DMS 273 treated with DMSO at 0.1 percent for 48 hours (cell line): ENCODE data around the gene PLB1.

Source experiments
- DNase-seq: peaks from one replicate; lab custom pipeline; 2025; lab: John Stamatoyannopoulos, UW

The PLB1 gene

GRCh38 chr2:28613633-28614501 lies 118.0 kb downstream of the PLB1 start:
- no peak for DNase-seq

DNA sequence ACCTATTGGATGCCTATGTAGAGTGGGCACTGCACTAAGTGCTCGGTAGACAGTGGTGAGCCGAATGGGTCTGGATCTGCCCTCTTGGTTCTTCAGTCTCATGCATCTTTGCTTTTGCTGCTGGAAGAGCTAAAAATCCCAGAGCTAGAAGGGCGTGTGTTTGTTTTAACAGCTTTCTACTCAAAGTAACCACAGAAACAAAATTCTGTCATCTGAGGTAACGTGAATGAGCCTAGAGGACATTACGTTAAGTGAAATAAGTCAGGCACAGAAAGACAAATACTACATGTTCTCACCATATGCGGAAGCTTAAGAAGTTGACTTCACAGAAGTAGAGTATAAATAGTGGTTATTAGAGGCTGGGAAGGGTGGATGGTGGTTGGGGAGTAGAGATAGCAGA lies 119.8 kb downstream of the PLB1 start:
- no peak for DNase-seq

DNA sequence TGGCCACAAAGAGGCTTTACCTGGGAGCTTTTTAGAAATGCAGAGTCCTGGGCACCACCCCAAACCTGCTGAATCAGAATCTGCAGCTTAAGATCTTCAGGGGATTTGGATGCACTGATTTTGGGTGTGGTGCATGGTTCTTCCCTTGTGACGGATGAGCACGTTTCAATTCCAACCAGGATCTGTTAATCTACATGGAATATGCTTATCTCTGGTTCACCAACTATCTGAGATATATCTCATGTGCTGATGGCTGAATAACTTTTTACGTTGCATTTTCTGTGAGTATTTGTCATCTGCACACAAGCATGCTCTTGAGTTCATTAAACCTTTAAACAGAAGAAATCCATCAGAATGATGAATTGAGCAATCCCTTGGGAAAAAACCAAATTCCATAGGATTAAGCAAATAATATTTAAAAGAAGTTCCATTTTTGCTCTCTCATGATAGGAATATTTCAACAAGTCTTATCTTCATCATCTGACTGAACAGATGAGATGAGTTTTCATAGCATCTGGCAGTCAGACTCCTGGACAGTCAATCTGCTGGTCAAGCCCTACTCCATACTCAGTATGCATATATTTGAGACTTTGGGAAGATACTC lies 120.6 kb downstream of the PLB1 start:
- no peak for DNase-seq

DNA sequence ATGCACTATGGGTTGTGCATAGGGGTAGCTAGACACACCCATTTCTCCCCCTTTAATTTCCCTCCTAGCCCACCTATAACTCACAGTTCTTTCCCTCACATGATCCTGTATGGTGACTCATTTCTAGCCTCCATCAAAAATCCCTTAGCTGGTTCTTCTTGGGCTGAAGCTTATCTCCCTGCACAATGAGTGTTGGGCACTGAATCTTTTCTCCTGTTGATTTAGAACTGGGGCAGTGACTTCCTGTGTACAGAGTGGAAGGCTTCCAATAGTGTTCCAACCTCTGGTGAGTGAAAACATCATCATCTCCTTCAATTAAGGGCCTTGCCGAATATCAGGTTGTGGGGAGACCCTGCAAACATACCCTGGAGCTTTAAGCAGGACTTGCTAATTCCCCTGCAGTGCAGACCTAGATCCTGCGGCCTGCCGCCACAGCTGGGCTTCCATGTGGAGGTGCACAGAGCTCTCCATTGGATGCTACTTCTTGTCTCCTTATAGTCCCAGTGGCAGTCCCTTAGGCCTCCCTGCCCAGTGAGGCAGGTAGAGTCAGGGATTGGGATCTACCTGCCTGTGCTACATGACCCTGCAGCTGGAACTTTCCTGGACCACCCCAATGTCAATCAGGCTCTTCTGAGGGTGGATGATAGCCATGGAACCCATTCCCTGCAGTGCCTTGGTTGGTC lies 121.8 kb downstream of the PLB1 start:
- no peak for DNase-seq

DNA sequence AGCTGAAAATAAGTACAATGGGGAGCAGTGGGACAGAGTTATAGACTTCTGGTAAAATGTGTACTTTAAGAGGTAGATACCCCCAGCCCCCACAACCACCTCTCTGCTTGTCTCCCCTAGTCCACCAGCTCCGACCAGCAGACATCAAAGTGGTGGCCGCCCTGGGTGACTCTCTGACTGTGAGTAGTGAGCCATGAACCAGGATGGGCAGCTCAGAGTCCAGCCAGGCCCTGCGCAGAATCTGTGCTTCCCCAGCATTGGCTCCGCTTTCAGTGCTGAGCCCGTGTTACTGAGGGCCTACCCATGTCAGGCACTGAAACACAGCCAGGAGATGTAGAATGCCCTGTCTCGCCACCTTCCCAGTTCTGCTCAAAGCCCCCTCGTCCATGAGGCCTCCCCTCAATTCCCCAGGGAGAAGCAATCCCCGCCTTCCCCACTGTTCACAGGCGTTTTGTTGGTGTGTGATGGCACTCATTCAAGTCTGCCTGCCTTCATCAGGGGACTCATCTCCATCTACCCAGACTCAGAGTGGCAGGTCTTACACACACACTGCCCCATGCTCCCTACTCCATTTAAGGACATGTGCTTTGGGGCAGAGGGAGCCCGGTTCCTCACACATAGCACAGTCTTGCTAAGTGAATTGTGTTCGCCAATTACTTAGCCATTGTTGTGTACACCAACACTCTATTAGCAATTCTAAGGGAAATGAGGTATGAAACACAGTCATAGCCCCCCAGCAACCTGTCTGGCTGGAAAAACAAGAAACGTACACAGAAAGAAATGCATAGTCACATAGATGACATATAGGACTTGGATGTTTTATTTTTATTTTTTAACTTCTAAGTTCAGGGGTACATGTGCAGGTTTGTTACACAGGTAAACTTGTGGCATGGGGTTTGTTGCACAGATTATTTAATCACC lies 122.6 kb downstream of the PLB1 start:
- no peak for DNase-seq

DNA sequence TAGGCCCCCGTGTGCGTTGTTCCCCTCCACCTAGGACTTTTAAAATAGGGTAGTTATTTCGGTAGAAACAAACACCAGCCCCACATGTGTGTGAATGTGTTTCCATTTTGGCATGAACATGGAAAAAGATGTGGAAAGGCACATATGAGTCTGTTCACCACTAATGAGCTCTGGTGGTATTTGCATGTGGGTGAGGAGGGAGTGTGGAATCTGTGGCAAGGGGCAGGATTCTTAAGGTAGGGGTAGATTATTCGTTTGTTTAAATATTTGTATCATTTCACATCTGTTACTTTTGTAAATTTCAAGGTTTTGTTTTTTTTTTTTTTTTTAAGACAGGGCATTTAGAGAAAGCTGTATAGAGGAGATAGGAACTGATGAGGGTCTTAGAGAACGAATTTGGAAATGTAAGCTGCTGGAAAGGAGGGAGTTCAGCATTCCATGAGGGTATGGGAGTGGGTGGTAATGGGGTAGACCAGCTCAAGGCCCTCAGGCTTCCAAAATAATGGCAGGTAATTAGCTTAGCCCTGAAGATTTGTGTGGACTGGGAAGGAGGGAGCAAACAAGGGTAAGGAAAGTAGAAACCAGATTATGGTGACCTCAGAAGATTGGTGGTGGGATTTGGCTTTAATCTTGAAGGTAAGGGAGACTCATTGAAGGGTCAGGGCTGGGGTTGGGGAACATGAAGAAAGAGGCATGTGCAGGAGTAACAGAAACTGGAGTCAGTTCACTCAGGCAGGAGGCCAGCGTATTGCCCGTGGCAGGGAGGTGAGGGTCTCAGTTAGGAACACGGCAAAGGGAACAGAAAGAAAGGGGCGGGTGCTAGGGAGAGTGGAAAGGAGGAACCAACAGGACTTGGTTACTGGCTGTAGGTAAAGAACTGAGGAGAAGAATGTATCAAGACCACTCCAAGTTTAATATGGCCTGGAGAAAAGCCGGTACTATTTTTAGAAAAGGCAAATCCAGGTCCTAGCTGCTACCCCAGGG lies 123.6 kb downstream of the PLB1 start:
- DNase-seq, result no peak

DNA sequence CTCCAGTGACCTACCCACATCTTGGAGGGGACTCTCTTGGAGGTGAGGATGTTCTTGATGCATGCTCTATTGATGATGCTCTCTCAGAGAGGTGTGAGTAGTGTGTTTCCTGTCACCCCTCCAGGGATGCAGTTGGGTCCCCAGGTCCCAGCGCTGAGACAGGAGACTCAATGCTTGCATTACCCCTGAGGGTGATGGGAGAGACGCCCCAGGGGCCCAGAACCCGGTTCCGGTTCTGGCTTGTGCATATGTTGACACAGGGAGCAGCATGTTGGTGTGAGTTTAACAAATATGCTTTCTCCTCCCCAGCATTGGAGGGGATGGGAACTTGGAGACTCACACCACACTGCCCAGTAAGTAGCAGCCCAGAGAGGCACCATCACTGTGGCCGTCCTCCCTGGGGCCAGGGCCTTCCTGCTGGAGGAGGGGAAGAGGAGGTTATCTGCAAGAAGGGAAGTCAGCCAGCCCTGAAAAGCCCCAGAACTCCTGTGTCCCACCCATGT lies 124.5 kb downstream of the PLB1 start:
- no peak for DNase-seq

DNA sequence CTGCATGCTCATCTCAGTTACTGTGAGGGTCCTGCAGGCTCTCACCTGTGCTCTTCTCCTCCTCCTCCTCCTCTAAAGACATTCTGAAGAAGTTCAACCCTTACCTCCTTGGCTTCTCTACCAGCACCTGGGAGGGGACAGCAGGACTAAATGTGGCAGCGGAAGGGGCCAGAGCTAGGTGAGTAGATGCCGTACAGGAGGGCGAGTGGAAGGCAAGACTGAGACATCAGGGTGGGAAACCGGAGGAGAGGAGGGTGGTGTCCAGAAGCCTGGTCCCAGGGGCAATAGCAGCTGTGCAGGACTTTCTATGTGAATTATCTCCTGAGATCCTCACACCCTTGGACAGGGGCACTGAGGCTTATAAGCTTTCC lies 124.9 kb downstream of the PLB1 start:
- no peak for DNase-seq

GRCh38 chr2:28621172-28622100 lies 125.6 kb downstream of the PLB1 start:
- DNase-seq, result no peak

DNA sequence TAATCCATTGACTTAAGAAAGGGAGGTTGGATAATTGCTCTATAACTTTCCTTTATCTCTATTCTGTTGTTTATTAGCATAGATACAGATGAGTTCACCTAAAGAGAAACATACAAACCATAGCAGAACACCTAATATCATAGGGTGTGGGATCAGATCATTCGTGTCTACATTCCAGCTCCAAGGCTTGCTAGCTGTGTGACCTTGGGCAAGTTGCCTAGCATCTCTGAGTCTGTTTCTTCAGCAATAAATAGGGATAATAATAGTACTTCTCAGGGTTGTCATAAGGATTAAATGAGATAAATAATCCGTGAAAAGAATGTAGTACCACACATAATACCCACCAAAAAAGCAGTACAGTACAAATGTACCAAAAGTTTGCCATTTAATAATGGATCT lies 126.2 kb downstream of the PLB1 start:
- DNase-seq, result no peak

GRCh38 chr2:28623582-28624405 lies 127.9 kb downstream of the PLB1 start:
- DNase-seq, result no peak

DNA sequence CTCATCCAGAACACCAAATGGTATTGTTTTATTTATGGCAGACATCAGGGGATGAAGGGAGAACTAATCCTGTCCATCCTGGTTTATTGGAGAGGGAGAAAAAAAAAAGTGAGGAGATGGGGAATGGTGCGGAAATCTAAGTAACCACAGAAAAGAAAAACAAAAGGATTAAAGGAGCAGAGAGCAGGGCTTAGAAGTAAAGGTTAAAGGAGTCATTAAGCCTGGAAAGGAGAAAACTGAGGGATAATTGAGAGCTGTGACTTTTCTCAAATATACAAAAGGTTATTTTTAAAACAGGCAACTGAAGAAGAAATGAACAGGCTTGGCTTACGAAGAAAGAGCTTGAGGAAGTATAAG lies 128.6 kb downstream of the PLB1 start:
- DNase-seq, result no peak

GRCh38 chr2:28624793-28625701 lies 129.2 kb downstream of the PLB1 start:
- DNase-seq, result no peak

DNA sequence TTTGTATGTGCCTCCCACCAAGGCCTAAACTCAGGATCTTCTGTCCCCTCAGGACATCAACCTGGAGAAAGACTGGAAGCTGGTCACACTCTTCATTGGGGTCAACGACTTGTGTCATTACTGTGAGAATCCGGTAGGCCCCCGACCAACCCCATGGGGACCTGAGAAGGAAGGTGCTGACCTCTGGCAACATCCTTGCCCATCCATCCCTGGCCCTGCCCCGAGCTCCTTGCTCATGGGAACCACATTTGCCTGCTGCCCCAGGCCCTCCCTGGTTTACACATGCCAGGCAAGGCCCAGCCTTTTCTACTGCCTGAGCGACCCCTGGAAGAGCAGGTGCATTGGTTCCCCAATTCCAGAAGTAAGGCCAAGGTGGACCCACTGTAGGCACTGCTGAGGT lies 130.5 kb downstream of the PLB1 start:
- DNase-seq, result no peak

DNA sequence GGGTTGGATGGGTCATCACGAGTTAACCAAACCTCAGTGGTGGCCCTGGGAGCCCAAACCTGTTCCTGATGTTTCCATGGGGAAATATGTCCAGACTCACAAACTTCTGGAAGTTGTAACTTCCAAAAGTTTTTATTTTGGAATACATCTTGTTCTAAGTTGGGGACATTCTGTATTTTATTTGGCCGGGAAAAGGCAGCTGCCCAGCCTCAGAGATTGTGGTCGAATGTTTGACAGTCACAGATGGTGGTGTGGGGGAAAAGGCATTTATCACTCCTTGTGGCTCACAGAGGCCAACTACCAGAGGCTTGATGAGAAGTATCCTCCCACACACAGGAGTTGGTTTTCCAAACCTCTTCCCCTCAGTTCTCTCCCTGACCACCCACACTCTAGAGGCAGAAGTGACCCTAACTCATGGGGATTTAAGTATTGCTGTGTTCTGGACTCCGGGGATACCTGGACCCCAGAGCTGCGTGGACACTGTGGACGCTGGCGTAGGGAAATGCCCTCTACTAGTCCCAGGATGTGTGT lies 131.1 kb downstream of the PLB1 start:
- no peak for DNase-seq

DNA sequence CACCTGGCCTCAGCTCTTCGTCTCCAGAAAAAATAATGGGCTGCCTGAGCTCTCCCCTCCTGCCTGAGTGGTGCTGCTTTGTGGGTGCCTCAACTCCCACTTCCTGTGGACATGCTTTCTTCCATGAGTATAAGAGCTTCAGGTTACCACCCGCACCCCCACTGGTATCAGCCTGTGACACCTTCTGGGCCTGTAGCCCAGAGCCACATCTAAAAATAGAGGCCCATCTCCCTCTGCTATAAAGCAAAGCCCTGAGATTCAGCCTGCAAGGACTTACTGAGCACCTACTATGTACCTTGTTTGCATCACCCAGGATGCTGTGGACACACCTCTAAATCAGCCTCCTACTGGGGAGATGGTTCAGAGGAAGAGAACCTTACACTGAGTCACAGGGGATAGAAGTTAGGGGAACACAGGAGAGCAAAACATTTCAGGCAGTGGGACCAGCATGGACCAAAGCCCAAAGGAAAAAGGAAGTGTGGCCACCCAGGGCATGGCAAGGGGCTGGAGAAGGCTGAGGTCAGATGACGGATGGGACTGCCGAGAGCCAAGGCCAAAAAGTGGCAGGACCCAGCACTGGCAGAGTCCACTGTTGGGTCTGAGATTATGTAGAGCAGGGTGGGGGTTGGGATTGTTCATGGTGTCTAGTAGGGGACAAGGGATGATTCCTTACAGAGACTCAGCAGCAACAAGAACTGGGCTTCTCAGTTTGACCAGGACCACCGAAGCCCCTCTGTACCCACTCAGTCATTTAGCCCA lies 132.0 kb downstream of the PLB1 start:
- no peak for DNase-seq

GRCh38 chr2:28628506-28628905 lies 132.6 kb downstream of the PLB1 start:
- no peak for DNase-seq
